Panc1 (cell line): Measurements from ENCODE around the gene SHC3.

Experiments used
- CTCF ChIP-seq: fragments of 450-650 bp; IDR thresholded peaks from 2 replicates; pipeline ENCODE4 v1.5.1; 2017; ENCODE audit warnings: mild to moderate bottlenecking
- POLR2AphosphoS5 ChIP-seq: IDR thresholded peaks from 2 replicates; pipeline ENCODE4 v1.6.1; 2012; ENCODE audit warnings: mild to moderate bottlenecking, low read depth, low read length, moderate library complexity
- REST ChIP-seq, 2 experiments: IDR thresholded peaks; 2 replicates each; pipeline ENCODE4 v1.6.1; 2011 to 2012; ENCODE audit warnings: low read depth in 2 of 2, control low read depth in 1 of 2, low read length in 1 of 2, mild to moderate bottlenecking in 1 of 2, moderate library complexity in 1 of 2; ENCODE audit not compliant: insufficient read depth in 1 of 2
- SIN3A ChIP-seq: IDR thresholded peaks from 2 replicates; pipeline ENCODE4 v1.6.1; 2012; ENCODE audit warnings: low read depth, mild to moderate bottlenecking, low read length, moderate library complexity, borderline replicate concordance; ENCODE audit not compliant: insufficient read depth
- TCF7L2 ChIP-seq: IDR thresholded peaks from 2 replicates; pipeline ENCODE4 v1.6.1; 2011; ENCODE audit warnings: mild to moderate bottlenecking, low read depth, low read length, inconsistent platforms

- TF ChIP-seq CTCF (no peak), TCF7L2 (no peak), POLR2AphosphoS5 (no peak), REST (IDR thresholded peaks at IDR 0.05; ENCODE audit: insufficient read depth in 1 of 2, low read depth in 2 of 2, low read length in 1 of 2) (no peak), SIN3A (no peak)
Observed at GRCh38 chr9:89115426-89115825, 63.2 kb downstream of the SHC3 start.
